ENCODE results near the gene ROR2.

ROR2 gene

GRCh38 chr9:91589101-91589553 lies 360.9 kb downstream of the ROR2 start:
- H3K27me3 Mint-ChIP-seq = peaks cover 16% of the 10 kb centered on the region
- H3K4me1 Mint-ChIP-seq (ENCODE audit: low read depth) = no peaks in the 10 kb centered on the region
- no peak overlapping the region for H3K27ac Mint-ChIP-seq
- no peak overlapping the region for H3K4me3 Mint-ChIP-seq
- H3K36me3 Mint-ChIP-seq (ENCODE audit: low read depth) = no peaks in the 10 kb centered on the region
- H3K9me3 Mint-ChIP-seq = no peaks in the 10 kb centered on the region

GRCh38 chr9:91586282-91586681 lies 363.7 kb downstream of the ROR2 start:
- H3K9me3 Mint-ChIP-seq = peaks cover 4% of the 10 kb centered on the region
- no peak overlapping the region for H3K4me3 Mint-ChIP-seq
- no peaks in the 10 kb centered on the region for H3K36me3 Mint-ChIP-seq (ENCODE audit: low read depth)
- no peak overlapping the region for H3K27ac Mint-ChIP-seq
- no peaks in the 10 kb centered on the region for H3K4me1 Mint-ChIP-seq (ENCODE audit: low read depth)
- peaks cover 18% of the 10 kb centered on the region for H3K27me3 Mint-ChIP-seq

GRCh38 chr9:91583966-91584365 lies 366.1 kb downstream of the ROR2 start:
- no peaks in the 10 kb centered on the region for H3K36me3 Mint-ChIP-seq (ENCODE audit: low read depth)

GRCh38 chr9:91583161-91583875 lies 366.7 kb downstream of the ROR2 start:
- Mint-ChIP-seq H3K36me3 (ENCODE audit: low read depth) (no peaks in the 10 kb centered on the region), H3K27me3 (peaks cover 17% of the 10 kb centered on the region), H3K9me3 (peaks cover 4% of the 10 kb centered on the region), H3K4me1 (ENCODE audit: low read depth) (no peaks in the 10 kb centered on the region), H3K27ac (no peak overlapping the region), H3K4me3 (no peak overlapping the region)

More at GRCh38 chr9:91583966-91584365, 366.1 kb downstream of the ROR2 start:
- Mint-ChIP-seq H3K27me3 (peaks cover 22% of the 10 kb centered on the region), H3K27ac (no peak overlapping the region), H3K4me1 (ENCODE audit: low read depth) (no peaks in the 10 kb centered on the region), H3K4me3 (no peak overlapping the region), H3K9me3 (peaks cover 4% of the 10 kb centered on the region)

GRCh38 chr9:91582181-91582580 lies 367.8 kb downstream of the ROR2 start:
- peaks cover 4% of the 10 kb centered on the region for H3K9me3 Mint-ChIP-seq
- H3K4me3 Mint-ChIP-seq = no peak overlapping the region
- no peaks in the 10 kb centered on the region for H3K36me3 Mint-ChIP-seq (ENCODE audit: low read depth)

GRCh38 chr9:91580136-91580535 lies 369.9 kb downstream of the ROR2 start:
- Mint-ChIP-seq H3K9me3 (peaks cover 4% of the 10 kb centered on the region), H3K27me3 (peaks cover 15% of the 10 kb centered on the region), H3K4me1 (ENCODE audit: low read depth) (no peaks in the 10 kb centered on the region), H3K27ac (no peak overlapping the region), H3K4me3 (no peak overlapping the region), H3K36me3 (ENCODE audit: low read depth) (no peaks in the 10 kb centered on the region)

More at GRCh38 chr9:91582181-91582580, 367.8 kb downstream of the ROR2 start:
- Mint-ChIP-seq H3K4me1 (ENCODE audit: low read depth) (no peaks in the 10 kb centered on the region), H3K27me3 (peaks cover 16% of the 10 kb centered on the region), H3K27ac (no peak overlapping the region)

- no peaks in the 10 kb centered on the region for H3K4me1 Mint-ChIP-seq (ENCODE audit: low read depth)
- H3K4me3 Mint-ChIP-seq = no peak overlapping the region
- H3K36me3 Mint-ChIP-seq (ENCODE audit: low read depth) = no peaks in the 10 kb centered on the region
- H3K9me3 Mint-ChIP-seq = peaks cover 4% of the 10 kb centered on the region
- H3K27me3 Mint-ChIP-seq = peaks cover 13% of the 10 kb centered on the region
- H3K27ac Mint-ChIP-seq = no peak overlapping the region
These were observed 371.1 kb downstream of the ROR2 start for GRCh38 chr9:91578911-91579310.

- H3K9me3 Mint-ChIP-seq = no peaks in the 10 kb centered on the region
These were observed 372.4 kb downstream of the ROR2 start for GRCh38 chr9:91577633-91578061.

GRCh38 chr9:91572811-91573210 lies 377.2 kb downstream of the ROR2 start:
- H3K36me3 Mint-ChIP-seq (ENCODE audit: low read depth) = no peaks in the 10 kb centered on the region
- H3K4me1 Mint-ChIP-seq (ENCODE audit: low read depth) = no peaks in the 10 kb centered on the region
- no peak overlapping the region for H3K4me3 Mint-ChIP-seq
- H3K9me3 Mint-ChIP-seq = no peaks in the 10 kb centered on the region
- H3K27ac Mint-ChIP-seq = no peak overlapping the region
- peaks cover 27% of the 10 kb centered on the region for H3K27me3 Mint-ChIP-seq

More at GRCh38 chr9:91577633-91578061, 372.4 kb downstream of the ROR2 start:
- H3K4me1 Mint-ChIP-seq (ENCODE audit: low read depth) = no peaks in the 10 kb centered on the region
- H3K27ac Mint-ChIP-seq = no peak overlapping the region
- H3K27me3 Mint-ChIP-seq = peaks cover 10% of the 10 kb centered on the region
- no peaks in the 10 kb centered on the region for H3K36me3 Mint-ChIP-seq (ENCODE audit: low read depth)
- no peak overlapping the region for H3K4me3 Mint-ChIP-seq

- peaks cover 27% of the 10 kb centered on the region for H3K27me3 Mint-ChIP-seq
- no peaks in the 10 kb centered on the region for H3K9me3 Mint-ChIP-seq
- H3K27ac Mint-ChIP-seq = no peak overlapping the region
- H3K36me3 Mint-ChIP-seq (ENCODE audit: low read depth) = no peaks in the 10 kb centered on the region
- H3K4me3 Mint-ChIP-seq = no peak overlapping the region
- H3K4me1 Mint-ChIP-seq (ENCODE audit: low read depth) = no peaks in the 10 kb centered on the region
These were observed 378.0 kb downstream of the ROR2 start for GRCh38 chr9:91572044-91572443.

GRCh38 chr9:91571036-91571435 lies 379.0 kb downstream of the ROR2 start:
- H3K36me3 Mint-ChIP-seq (ENCODE audit: low read depth) = no peaks in the 10 kb centered on the region
- no peak overlapping the region for H3K4me3 Mint-ChIP-seq
- H3K27ac Mint-ChIP-seq = no peak overlapping the region
- H3K9me3 Mint-ChIP-seq = no peaks in the 10 kb centered on the region
- peaks cover 27% of the 10 kb centered on the region for H3K27me3 Mint-ChIP-seq
- no peaks in the 10 kb centered on the region for H3K4me1 Mint-ChIP-seq (ENCODE audit: low read depth)

GRCh38 chr9:91567642-91568274 lies 382.3 kb downstream of the ROR2 start:
- Mint-ChIP-seq H3K27me3 (peaks cover 39% of the 10 kb centered on the region), H3K36me3 (ENCODE audit: low read depth) (no peaks in the 10 kb centered on the region), H3K4me1 (ENCODE audit: low read depth) (no peaks in the 10 kb centered on the region), H3K27ac (no peak overlapping the region), H3K4me3 (no peak overlapping the region), H3K9me3 (no peaks in the 10 kb centered on the region)

- Mint-ChIP-seq H3K36me3 (ENCODE audit: low read depth) (no peaks in the 10 kb centered on the region), H3K9me3 (no peaks in the 10 kb centered on the region), H3K27me3 (peaks cover 25% of the 10 kb centered on the region), H3K4me1 (ENCODE audit: low read depth) (no peaks in the 10 kb centered on the region), H3K4me3 (no peak overlapping the region), H3K27ac (no peak overlapping the region)
These were observed 385.9 kb downstream of the ROR2 start for GRCh38 chr9:91564081-91564670.

- no peaks in the 10 kb centered on the region for H3K36me3 Mint-ChIP-seq (ENCODE audit: low read depth)
- H3K9me3 Mint-ChIP-seq = no peaks in the 10 kb centered on the region
- no peak overlapping the region for H3K4me3 Mint-ChIP-seq
- H3K27ac Mint-ChIP-seq = no peak overlapping the region
- peaks cover 25% of the 10 kb centered on the region for H3K27me3 Mint-ChIP-seq
- H3K4me1 Mint-ChIP-seq (ENCODE audit: low read depth) = no peaks in the 10 kb centered on the region
These were observed 387.6 kb downstream of the ROR2 start for GRCh38 chr9:91562416-91562815.

- Mint-ChIP-seq H3K4me3 (no peak overlapping the region), H3K4me1 (ENCODE audit: low read depth) (no peaks in the 10 kb centered on the region), H3K9me3 (no peaks in the 10 kb centered on the region), H3K27ac (no peak overlapping the region), H3K36me3 (ENCODE audit: low read depth) (no peaks in the 10 kb centered on the region), H3K27me3 (peaks cover 25% of the 10 kb centered on the region)
These were observed 389.7 kb downstream of the ROR2 start for GRCh38 chr9:91560301-91560700.

Measured in stimulated activated naive CD8-positive, alpha-beta T cell treated with anti-CD3 and anti-CD28 coated beads, Interleukin-15, Interleukin-2, amounts not matched to agents 100 ng/mL and 50 ng/mL, for 24 hours (primary cell).